Naive thymus-derived CD8-positive, alpha-beta T cell (primary cell): ENCODE measurements around the gene FRMD4B. TPM values are rescaled to one million over a fixed set of nuclear protein-coding genes. Genes with fewer than 3 reads are reported as not detected.
"Not testable (repeated sequence)": the region's sequence is repeated elsewhere in the genome, so short reads cannot be mapped to it uniquely, and the experiment has no call there.

Experiments
- ATAC-seq, 2 donors: fragments of 150-1000 bp; cut with Tn5 transposase in 1 of 2; sonication (Bioruptor Pico), chemical (Tn5 transposase) in 1 of 2; 1 replicate in 1 of 2; 2 replicates in 1 of 2; pipeline ENCODE4 v1.10.0; 2021; ENCODE audit warnings: mild to moderate bottlenecking in 2 of 2, moderate library complexity in 2 of 2
- POLR2A ChIA-PET: fragments of 350-600 bp; sonication (Branson Sonifier 250); formaldehyde crosslinking; loops from one replicate; lab custom pipeline; 2021; ENCODE audit warnings: antibody characterized with exemption; lab: Charles Lee
- DNase-seq, 10 donors: peaks; one replicate each; pipeline versions ENCODE4 v3.0.0 to v3.0.0-alpha.2; 2020 to 2022
- H3K27ac Mint-ChIP-seq, 10 donors: one replicate each; pipeline ENCODE4 v1.8.0; 2020 to 2022; ENCODE audit warnings: mild to moderate bottlenecking in 10 of 10, mixed read lengths in 10 of 10, moderate library complexity in 4 of 10, inconsistent platforms in 1 of 10
- H3K27me3 Mint-ChIP-seq, 5 donors: one replicate each; pipeline ENCODE4 v1.8.0; 2021 to 2022; ENCODE audit warnings: mixed read lengths in 5 of 5
- H3K36me3 Mint-ChIP-seq, 3 donors: one replicate each; pipeline ENCODE4 v1.8.0; 2020 to 2022; ENCODE audit warnings: mixed read lengths in 3 of 3, mild to moderate bottlenecking in 2 of 3, inconsistent platforms in 1 of 3
- H3K4me1 Mint-ChIP-seq, 4 donors: one replicate each; pipeline ENCODE4 v1.8.0; 2021 to 2022; ENCODE audit warnings: mixed read lengths in 4 of 4
- H3K4me3 Mint-ChIP-seq, 10 donors: one replicate each; pipeline ENCODE4 v1.8.0; 2020 to 2022; ENCODE audit warnings: mild to moderate bottlenecking in 10 of 10, mixed read lengths in 10 of 10, moderate library complexity in 6 of 10, inconsistent platforms in 1 of 10
- H3K9me3 Mint-ChIP-seq, 9 donors: one replicate each; pipeline ENCODE4 v1.8.0; 2020 to 2022; ENCODE audit warnings: mixed read lengths in 9 of 9, mild to moderate bottlenecking in 3 of 9, inconsistent platforms in 1 of 9, moderate library complexity in 1 of 9
- polyA plus RNA-seq, 3 donors: library from polyadenylated mRNA; unstranded; fragments of 300-500 nt; fragmentation: Illumina TruSeq; gene quantifications; one replicate each; pipeline ENCODE4 v1.2.3, GENCODE V29; 2021
- total RNA-seq, 8 experiments: library from RNA in 2 of 8; stranded (reverse) in 2 of 8; gene quantifications; one replicate each; pipeline ENCODE4 v1.2.3 and lab custom pipeline; 2021 to 2026

The FRMD4B gene
- total and polyA plus RNA-seq, 5 experiments from 2014 or later: 0.15 to 0.39 (median 0.27) TPM

DNA sequence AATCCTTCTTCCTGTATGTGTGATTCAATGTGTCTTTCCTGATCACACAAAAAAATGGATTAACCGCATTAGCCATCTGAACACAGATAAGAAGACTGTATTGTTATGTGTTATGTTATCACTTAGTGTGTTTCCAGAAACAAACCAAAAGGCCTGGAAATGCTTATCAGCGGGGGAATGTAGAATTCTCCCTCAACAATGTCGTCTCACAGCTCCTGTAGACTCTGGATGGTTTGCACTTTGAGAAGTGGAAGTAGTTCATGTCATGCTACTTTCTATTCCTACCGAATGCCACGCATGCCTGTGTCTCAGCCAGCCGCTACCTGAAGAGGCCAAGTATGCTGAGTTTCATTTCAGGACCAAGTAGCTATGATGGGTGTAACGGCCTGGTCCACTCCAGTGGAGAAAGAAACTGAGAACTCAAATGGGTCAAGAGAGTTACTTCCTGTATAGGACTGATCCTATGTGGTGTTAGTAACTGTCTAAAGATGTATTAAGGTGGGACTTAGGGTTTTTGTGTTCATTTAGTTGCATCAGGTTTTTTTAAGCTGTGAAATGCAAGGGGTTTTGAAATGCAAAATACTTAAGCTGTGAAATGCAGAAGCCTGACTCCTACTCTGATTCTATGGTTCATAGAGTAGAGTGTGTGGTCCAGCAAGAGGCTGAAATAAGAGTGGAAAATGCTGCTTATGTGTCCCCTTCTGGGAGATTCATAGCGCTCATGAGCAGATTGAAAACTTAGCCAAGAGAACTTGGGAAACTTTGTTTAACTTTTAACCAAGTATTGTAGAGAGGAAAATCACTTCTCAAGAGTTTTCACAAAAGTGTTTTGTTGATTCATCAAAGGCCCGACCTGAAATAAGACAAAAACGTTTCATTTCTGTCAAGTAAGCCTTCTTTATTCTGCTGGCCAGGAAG lies 145.0 kb downstream of the FRMD4B start:
- Mint-ChIP-seq H3K9me3 (no peaks in the 10 kb centered on the region), H3K4me1 (peaks cover 5 to 15% (median 12%) of the 10 kb centered on the region in 4 donors), H3K27ac (no peak overlapping the region), H3K27me3 (no peaks in the 10 kb centered on the region), H3K4me3 (no peak overlapping the region), H3K36me3 (no peaks in the 10 kb centered on the region)
- no peak for DNase-seq
- ATAC-seq: no peak
- POLR2A ChIA-PET: no interaction called here

DNA sequence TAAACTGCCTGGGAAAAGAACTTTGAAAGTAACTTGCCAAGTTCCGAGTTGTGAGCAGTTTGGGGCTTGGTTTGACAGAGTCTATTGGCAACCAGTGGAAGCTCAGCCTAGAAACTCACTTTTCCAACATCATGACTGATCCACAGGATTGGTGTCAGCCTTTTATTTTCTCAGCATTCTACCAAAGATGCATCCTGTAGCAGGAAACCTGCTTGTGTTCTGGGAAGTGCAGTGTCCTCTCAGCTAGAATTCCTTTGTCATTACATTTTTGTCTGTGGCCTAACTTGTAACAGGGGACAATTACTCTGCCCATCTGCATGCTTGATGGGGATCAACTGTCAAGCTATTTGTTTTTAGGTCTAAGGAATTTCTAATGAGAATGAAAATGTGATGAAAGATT lies 146.8 kb downstream of the FRMD4B start:
- Mint-ChIP-seq H3K27me3 (no peaks in the 10 kb centered on the region), H3K9me3 (no peaks in the 10 kb centered on the region), H3K4me3 (no peak overlapping the region), H3K4me1 (peaks cover 5 to 21% (median 17%) of the 10 kb centered on the region in 4 donors), H3K36me3 (no peaks in the 10 kb centered on the region), H3K27ac (no peak overlapping the region)
- ATAC-seq (no peak), DNase-seq (no peak)
- POLR2A ChIA-PET: no interaction called here

DNA sequence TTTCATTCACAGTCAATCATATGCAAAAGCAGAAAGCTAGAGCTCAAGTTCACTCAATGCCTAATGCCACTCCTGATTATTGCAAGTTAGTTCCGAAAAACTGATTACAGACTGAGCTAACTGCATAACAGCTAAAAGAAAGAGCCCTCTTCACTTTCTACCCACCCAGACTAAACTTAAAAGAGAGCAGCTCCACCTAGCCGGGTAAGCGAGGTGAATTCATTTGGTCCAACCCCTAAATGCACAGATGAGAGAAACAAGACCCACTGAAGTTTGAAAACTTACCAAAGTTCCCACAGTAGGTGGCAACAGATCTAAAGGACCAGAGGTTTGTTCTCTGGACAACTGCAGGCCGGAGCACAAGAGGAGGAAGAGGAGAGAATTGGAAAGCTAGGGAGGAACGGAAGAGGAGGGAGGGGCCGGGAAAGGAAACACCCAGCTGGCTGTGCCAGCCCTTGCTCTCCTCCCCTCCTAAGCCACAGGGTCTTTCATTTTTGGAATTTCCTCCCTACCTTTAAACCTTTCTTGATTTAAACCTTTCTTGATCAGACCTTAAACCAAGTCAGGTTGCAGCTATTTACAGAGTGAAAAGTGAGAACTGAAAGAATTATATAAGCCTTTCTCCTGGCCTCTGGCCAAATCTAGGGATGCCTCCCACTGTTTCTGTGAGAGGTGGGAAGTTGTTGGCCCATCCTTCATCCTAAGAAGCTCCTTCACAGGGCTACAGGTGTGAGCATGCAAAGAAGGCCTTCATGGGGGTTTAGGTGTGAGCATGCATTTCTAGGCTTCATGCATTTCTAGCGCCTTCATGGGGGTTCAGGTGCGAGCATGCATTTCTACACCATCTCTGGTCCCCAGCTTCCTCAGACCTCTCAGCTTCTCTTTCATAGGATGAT lies 148.8 kb downstream of the FRMD4B start:
- Mint-ChIP-seq H3K9me3 (no peaks in the 10 kb centered on the region), H3K36me3 (no peaks in the 10 kb centered on the region), H3K27ac (peak overlapping the region in 4 of 10 donors; percentile 29 to 75 (median 60)), H3K4me1 (peaks cover 5 to 21% (median 17%) of the 10 kb centered on the region in 4 donors), H3K27me3 (no peaks in the 10 kb centered on the region), H3K4me3 (peak overlapping the region in 8 of 10 donors; percentile 26 to 71 (median 59))
- POLR2A ChIA-PET: interaction anchor here (0.6 kb wide), 1 partner anchor 153 kb away, joined by 3 read pairs; no protein-coding TSS in a partner anchor
- DNase-seq (peak in 1 of 10 donors; percentile 18), ATAC-seq (peak in 1 of 2 donors; percentile 33)

DNA sequence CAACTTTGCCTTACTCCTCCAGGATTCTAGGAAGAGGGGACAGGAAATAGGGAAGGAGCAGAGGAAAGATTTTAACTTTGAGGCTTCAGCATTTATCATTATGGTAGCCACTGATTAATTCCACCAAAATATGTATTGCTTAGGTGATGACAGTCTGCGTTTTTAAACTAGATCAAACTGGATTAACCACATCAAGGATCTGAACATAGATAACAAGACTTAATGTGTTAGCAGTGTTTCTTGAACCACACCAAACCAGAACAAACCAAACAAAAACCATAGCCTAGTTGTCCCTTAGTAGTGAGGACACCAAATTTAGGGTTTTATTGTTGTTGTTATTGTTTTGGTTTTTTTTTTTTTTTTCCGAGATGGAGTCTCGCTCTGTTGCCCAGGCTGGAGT lies 150.0 kb downstream of the FRMD4B start:
- peaks cover 5 to 21% (median 17%) of the 10 kb centered on the region in 4 donors for H3K4me1 Mint-ChIP-seq
- peak overlapping the region in 1 of 10 donors; percentile 44 for H3K4me3 Mint-ChIP-seq
- ATAC-seq (peak in 1 of 2 donors; percentile 53), DNase-seq (peak in 3 of 10 donors; percentile 8 to 26 (median 19))
- H3K27me3 Mint-ChIP-seq: no peaks in the 10 kb centered on the region
- H3K9me3 Mint-ChIP-seq: no peaks in the 10 kb centered on the region
- H3K27ac Mint-ChIP-seq: peak overlapping the region in 4 of 10 donors; percentile 11 to 79 (median 60)
- POLR2A ChIA-PET: no interaction called here
- no peaks in the 10 kb centered on the region for H3K36me3 Mint-ChIP-seq

DNA sequence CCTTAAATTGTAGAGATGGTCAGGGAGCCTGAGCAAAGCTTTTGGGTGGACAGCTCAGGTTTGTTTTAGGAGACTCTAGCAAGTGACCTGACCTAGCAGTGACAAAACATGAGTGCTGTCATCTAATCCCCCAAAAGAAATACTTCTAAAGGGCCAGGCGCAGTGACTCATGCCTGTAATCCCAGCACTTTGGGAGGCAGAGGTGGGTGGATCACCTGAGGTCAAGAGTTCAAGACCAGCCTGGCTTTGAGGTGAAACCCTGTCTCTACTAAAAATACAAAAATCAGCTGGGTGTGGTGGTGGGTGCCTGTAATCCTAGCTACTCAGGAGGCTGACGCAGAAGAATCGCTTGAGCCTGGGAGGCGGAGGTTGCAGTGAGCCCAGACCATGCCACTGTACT lies 150.7 kb downstream of the FRMD4B start:
- Mint-ChIP-seq H3K27ac (peak overlapping the region in 3 of 10 donors; percentile 31 to 79 (median 59)), H3K4me1 (peaks cover 5 to 21% (median 17%) of the 10 kb centered on the region in 4 donors)
- H3K9me3 Mint-ChIP-seq, H3K27me3 Mint-ChIP-seq, H3K36me3 Mint-ChIP-seq, ATAC-seq, H3K4me3 Mint-ChIP-seq, DNase-seq, POLR2A ChIA-PET: not testable (repeated sequence)

DNA sequence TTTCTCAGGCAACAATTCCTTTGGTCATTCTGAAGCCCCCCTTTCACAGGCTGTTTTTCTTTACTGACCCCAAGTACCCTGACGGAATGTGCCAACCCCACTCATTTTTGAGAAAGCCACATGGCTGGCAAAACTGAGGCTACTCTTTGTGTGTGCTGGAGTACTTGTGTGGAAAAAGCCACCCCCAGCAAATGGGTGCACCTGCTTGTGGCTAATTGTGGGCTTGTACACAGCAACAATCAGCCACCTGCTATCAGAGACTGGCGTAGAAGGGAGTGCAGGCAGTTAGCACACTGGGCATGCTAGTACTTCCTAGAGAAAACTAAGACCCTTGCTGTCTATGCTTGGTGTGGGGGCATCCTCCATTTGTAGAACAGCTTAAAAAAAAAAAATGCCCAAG lies 153.4 kb downstream of the FRMD4B start:
- H3K27me3 Mint-ChIP-seq: no peaks in the 10 kb centered on the region

DNA sequence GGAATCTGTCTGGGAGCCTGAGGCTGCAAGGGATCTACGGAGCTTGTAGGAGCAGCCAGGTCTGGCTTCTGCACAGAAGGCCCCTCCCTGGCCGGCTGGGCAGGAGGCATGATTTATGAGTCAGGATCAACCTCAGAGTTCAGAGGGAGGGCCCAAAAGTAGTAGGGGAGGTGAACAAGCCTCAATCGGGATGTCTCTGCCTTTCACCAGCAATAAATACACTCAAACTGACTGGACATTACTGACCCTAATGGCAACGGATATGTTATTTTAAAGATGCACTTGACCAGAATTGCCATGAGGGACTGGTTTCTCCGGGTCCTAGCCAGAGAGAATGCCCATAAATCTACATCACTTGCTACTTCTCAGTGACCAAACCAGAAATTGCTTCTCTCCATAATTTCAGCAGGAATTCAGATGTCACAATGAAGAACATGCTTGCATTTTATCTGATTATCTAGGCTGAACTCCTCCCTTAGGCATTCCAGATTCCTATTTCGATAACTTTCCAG lies 153.9 kb downstream of the FRMD4B start:
- Mint-ChIP-seq H3K4me3 (no peak overlapping the region), H3K27ac (no peak overlapping the region), H3K27me3 (no peaks in the 10 kb centered on the region), H3K9me3 (no peaks in the 10 kb centered on the region), H3K4me1 (peaks cover 5 to 17% (median 14%) of the 10 kb centered on the region in 4 donors), H3K36me3 (no peaks in the 10 kb centered on the region)
- DNase-seq (no peak), ATAC-seq (no peak)
- POLR2A ChIA-PET: no interaction called here

More for the DNA sequence above, 153.4 kb downstream of the FRMD4B start:
- no peak for DNase-seq
- POLR2A ChIA-PET: no interaction called here
- H3K4me1 Mint-ChIP-seq: peaks cover 5 to 21% (median 17%) of the 10 kb centered on the region in 4 donors
- no peak overlapping the region for H3K27ac Mint-ChIP-seq
- H3K9me3 Mint-ChIP-seq: no peaks in the 10 kb centered on the region
- ATAC-seq: no peak
- no peaks in the 10 kb centered on the region for H3K36me3 Mint-ChIP-seq
- no peak overlapping the region for H3K4me3 Mint-ChIP-seq

DNA sequence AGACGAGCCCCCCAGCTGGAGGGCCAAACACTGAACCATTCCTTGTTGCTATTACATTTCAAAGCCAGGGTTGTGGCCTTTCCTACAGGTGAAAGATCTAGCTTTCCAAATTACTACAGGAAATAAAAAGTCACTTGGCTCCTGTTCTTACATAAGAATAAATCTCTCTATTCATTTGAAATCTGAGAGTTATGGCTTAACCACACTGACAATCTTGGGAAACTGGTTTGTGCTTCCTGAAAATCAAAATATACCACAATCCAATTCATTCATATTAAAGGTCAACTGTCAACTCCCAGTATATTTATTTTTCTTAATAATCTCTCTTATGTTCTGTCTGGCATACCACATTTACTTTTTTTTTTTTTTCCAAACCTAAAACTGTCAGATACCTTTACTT lies 159.8 kb downstream of the FRMD4B start:
- H3K27ac Mint-ChIP-seq: no peak overlapping the region
- no peaks in the 10 kb centered on the region for H3K27me3 Mint-ChIP-seq

DNA sequence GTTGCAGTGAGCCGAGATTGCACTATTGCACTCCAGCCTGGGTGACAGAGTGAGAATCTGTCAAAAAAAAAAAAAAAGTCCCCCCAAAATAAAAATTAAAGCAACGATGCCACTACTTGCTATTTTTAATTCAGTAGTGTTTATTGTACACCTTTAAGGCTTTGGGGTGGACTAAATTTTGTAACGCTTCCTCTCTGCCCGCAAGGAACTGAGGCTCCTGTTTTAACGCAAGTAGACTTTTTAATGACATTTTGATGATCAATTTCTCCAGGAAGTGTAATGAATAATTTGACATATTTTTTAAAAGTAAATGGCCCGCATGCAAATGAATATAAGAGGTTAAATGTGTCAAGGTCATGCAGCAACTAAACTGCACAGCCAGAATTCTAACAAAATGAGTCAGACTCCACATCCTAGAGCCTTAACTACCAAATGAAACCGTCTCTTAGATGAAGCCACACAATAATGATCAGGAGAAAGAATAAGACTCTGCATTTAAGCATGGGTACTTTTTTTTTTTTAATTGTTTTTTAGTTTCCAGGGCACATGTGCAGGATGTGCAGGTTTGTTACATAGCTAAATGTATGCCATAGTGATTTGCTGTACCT lies 166.7 kb downstream of the FRMD4B start:
- H3K4me1 Mint-ChIP-seq: no peaks in the 10 kb centered on the region
- no peak for DNase-seq
- no peak overlapping the region for H3K4me3 Mint-ChIP-seq
- peaks cover 0 to 2% (median 0%) of the 10 kb centered on the region in 3 donors for H3K36me3 Mint-ChIP-seq
- no peaks in the 10 kb centered on the region for H3K9me3 Mint-ChIP-seq
- POLR2A ChIA-PET: interaction anchor here (0.7 kb wide), 1 partner anchor 843 kb away, joined by 3 read pairs; no protein-coding TSS in a partner anchor
- H3K27me3 Mint-ChIP-seq: no peaks in the 10 kb centered on the region
- no peak for ATAC-seq
- H3K27ac Mint-ChIP-seq: no peak overlapping the region

More for the DNA sequence above, 159.8 kb downstream of the FRMD4B start:
- ATAC-seq (no peak), DNase-seq (no peak)
- Mint-ChIP-seq H3K9me3 (no peaks in the 10 kb centered on the region), H3K36me3 (no peaks in the 10 kb centered on the region), H3K4me3 (no peak overlapping the region), H3K4me1 (no peaks in the 10 kb centered on the region)
- POLR2A ChIA-PET: no interaction called here

DNA sequence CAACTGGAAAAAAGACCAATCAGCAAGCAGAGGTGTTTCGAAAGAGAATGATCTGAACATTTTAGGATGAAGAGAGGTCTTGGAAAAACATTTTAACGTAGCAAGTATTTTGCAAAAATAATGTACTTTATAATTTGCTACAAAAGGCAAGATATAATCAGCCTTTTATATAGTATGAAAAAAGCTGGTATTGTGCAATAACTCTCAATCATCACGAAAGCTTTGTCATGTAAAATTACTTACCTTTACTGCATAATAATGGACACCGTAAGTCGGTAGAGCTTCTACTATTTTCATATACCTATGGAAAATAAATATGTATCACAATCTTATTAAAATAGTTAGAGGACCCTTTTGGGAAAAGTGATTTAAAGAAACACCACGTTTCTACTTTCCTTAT lies 167.8 kb downstream of the FRMD4B start:
- Mint-ChIP-seq H3K4me3 (no peak overlapping the region), H3K9me3 (no peaks in the 10 kb centered on the region), H3K27me3 (no peaks in the 10 kb centered on the region), H3K4me1 (no peaks in the 10 kb centered on the region), H3K36me3 (peaks cover 0 to 2% (median 0%) of the 10 kb centered on the region in 3 donors), H3K27ac (no peak overlapping the region)
- no peak for DNase-seq
- no peak for ATAC-seq
- POLR2A ChIA-PET: no interaction called here

DNA sequence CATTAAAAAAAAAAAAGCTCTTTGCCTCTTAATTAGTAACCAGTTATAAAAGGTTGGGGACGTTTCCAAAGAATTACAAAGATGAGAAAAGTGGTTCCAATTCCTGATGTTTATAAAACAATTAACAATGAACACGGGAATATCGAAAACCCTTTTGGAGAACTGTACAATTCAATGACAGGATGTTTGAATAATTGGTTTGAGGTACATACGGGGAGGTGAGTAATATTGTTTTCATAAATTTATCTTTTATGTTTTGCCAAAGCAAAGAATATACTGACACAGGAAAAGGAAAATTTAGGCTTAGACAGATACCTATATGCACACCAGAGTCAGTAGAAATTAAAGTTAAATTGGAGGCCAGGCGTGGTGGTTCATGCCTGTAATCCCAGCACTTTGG lies 168.9 kb downstream of the FRMD4B start:
- ATAC-seq: no peak
- no peak for DNase-seq
- Mint-ChIP-seq H3K4me3 (no peak overlapping the region), H3K9me3 (no peaks in the 10 kb centered on the region), H3K27me3 (no peaks in the 10 kb centered on the region), H3K27ac (no peak overlapping the region), H3K4me1 (peaks cover 0 to 6% (median 0%) of the 10 kb centered on the region in 4 donors), H3K36me3 (peaks cover 0 to 2% (median 0%) of the 10 kb centered on the region in 3 donors)
- POLR2A ChIA-PET: interaction anchor here (0.7 kb wide), 1 partner anchor 31 kb away, joined by 7 read pairs; no protein-coding TSS in a partner anchor

DNA sequence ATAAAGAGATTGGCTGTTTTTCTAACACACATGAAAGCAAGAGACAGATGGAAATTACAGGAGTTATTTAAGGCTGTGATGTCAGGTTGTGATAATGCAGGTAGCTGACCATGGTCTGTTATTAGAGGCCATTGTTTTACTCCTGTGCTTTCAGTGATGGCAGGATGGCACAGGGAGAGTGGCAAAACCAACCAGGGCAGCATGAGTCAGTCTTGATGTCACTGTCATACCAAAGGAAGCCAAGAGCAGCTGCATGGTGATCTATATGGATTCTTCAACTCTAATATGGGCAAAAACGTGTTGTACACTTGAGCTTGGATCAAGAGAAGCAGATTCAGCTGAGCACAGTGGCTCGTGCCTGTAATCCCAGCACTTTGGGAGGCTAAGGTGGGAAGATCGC lies 171.6 kb downstream of the FRMD4B start:
- H3K27ac Mint-ChIP-seq: peak overlapping the region in 1 of 10 donors; percentile 7
- ATAC-seq: no peak

More for the DNA sequence above, 171.6 kb downstream of the FRMD4B start:
- H3K4me3 Mint-ChIP-seq: no peak overlapping the region
- peaks cover 0 to 2% (median 0%) of the 10 kb centered on the region in 3 donors for H3K36me3 Mint-ChIP-seq
- no peaks in the 10 kb centered on the region for H3K9me3 Mint-ChIP-seq
- POLR2A ChIA-PET: no interaction called here
- no peaks in the 10 kb centered on the region for H3K27me3 Mint-ChIP-seq
- no peak for DNase-seq
- peaks cover 0 to 6% (median under 1%) of the 10 kb centered on the region in 4 donors for H3K4me1 Mint-ChIP-seq
